HG02763 (cell line): ENCODE results near the gene ANKRD31.
"Not testable (repeated sequence)": the region's sequence is repeated elsewhere in the genome, so short reads cannot be mapped to it uniquely, and the experiment has no call there.

Experiments
- ATAC-seq: cut with Tn5 transposase; IDR thresholded peaks from one replicate; pipeline ENCODE4 v1.9.1; 2021; ENCODE audit warnings: mild to moderate bottlenecking, moderate library complexity; ENCODE audit not compliant: unreplicated experiment

The ANKRD31 gene

GRCh38 chr5:75235711-75236110 lies 967 bp downstream of the ANKRD31 start:
- ATAC-seq = no peak

GRCh38 chr5:75234251-75234650 lies 2.4 kb downstream of the ANKRD31 start:
- ATAC-seq = no peak

- no peak for ATAC-seq
Observed at GRCh38 chr5:75226916-75227315, 9.8 kb downstream of the ANKRD31 start.

- no peak for ATAC-seq
Observed at GRCh38 chr5:75225506-75225905, 11.2 kb downstream of the ANKRD31 start.

- not testable (repeated sequence) for ATAC-seq
Observed at GRCh38 chr5:75220787-75221186, 15.9 kb downstream of the ANKRD31 start.

GRCh38 chr5:75214928-75215327 lies 21.8 kb downstream of the ANKRD31 start:
- ATAC-seq = no peak

- no peak for ATAC-seq
Observed at GRCh38 chr5:75214409-75214808, 22.3 kb downstream of the ANKRD31 start.

- no peak for ATAC-seq
Observed at GRCh38 chr5:75203604-75204003, 33.1 kb downstream of the ANKRD31 start.

GRCh38 chr5:75202935-75203334 lies 33.7 kb downstream of the ANKRD31 start:
- ATAC-seq = no peak

GRCh38 chr5:75200776-75201175 lies 35.9 kb downstream of the ANKRD31 start:
- ATAC-seq = no peak

- ATAC-seq = no peak
Observed at GRCh38 chr5:75199946-75200345, 36.7 kb downstream of the ANKRD31 start.

- no peak for ATAC-seq
Observed at GRCh38 chr5:75199071-75199470, 37.6 kb downstream of the ANKRD31 start.

GRCh38 chr5:75197745-75198144 lies 38.9 kb downstream of the ANKRD31 start:
- no peak for ATAC-seq

GRCh38 chr5:75192804-75193203 lies 43.9 kb downstream of the ANKRD31 start:
- ATAC-seq = no peak

GRCh38 chr5:75192264-75192663 lies 44.4 kb downstream of the ANKRD31 start:
- ATAC-seq = no peak

- no peak for ATAC-seq
Observed at GRCh38 chr5:75190227-75190626, 46.5 kb downstream of the ANKRD31 start.

- ATAC-seq = no peak
Observed at GRCh38 chr5:75189353-75189752, 47.3 kb downstream of the ANKRD31 start.

- ATAC-seq = no peak
Observed at GRCh38 chr5:75185763-75186162, 50.9 kb downstream of the ANKRD31 start.

GRCh38 chr5:75176009-75176408 lies 60.7 kb downstream of the ANKRD31 start:
- not testable (repeated sequence) for ATAC-seq

GRCh38 chr5:75174872-75175271 lies 61.8 kb downstream of the ANKRD31 start:
- not testable (repeated sequence) for ATAC-seq

GRCh38 chr5:75169516-75169915 lies 67.2 kb downstream of the ANKRD31 start:
- no peak for ATAC-seq

GRCh38 chr5:75168026-75168735 lies 68.5 kb downstream of the ANKRD31 start:
- ATAC-seq = no peak

- ATAC-seq = no peak
Observed at GRCh38 chr5:75167345-75167744, 69.3 kb downstream of the ANKRD31 start.
